Type B pancreatic cell (in vitro differentiated cells): ENCODE results near the gene AANAT. TPM values are rescaled to one million over a fixed set of nuclear protein-coding genes. Genes with fewer than 3 reads are reported as not detected.

Experiments used
- DNase-seq: peaks from one replicate; pipeline ENCODE4 v3.0.0; 2021; ENCODE audit warnings: mixed read lengths; ENCODE audit not compliant: unreplicated experiment; ENCODE audit errors: extremely low spot score
- H3K27ac Mint-ChIP-seq: 2 replicates; pipeline ENCODE4 v1.8.0; 2021; ENCODE audit warnings: mild to moderate bottlenecking, mixed read lengths
- H3K27me3 Mint-ChIP-seq: 2 replicates; pipeline ENCODE4 v1.8.0; 2021; ENCODE audit warnings: mixed read lengths
- H3K36me3 Mint-ChIP-seq: 2 replicates; pipeline ENCODE4 v1.8.0; 2021; ENCODE audit warnings: mixed read lengths
- H3K4me1 Mint-ChIP-seq: one replicate; pipeline ENCODE4 v1.8.0; 2021; ENCODE audit warnings: mixed read lengths; ENCODE audit not compliant: unreplicated experiment
- H3K4me3 Mint-ChIP-seq: 2 replicates; pipeline ENCODE4 v1.8.0; 2021; ENCODE audit warnings: mild to moderate bottlenecking, mixed read lengths
- H3K9me3 Mint-ChIP-seq: 2 replicates; pipeline ENCODE4 v1.8.0; 2021; ENCODE audit warnings: mixed read lengths
- CTCF ChIP-seq: fragments of 200-600 bp; sonication (generic); conservative IDR thresholded peaks from 2 replicates; pipeline ENCODE4 v1.5.0; 2021; ENCODE audit warnings: antibody characterized with exemption, mild to moderate bottlenecking
- total RNA-seq: library from RNA; stranded (reverse); gene quantifications from 2 replicates; pipeline ENCODE4 v1.2.1, GENCODE V29; 2021; ENCODE audit warnings: low replicate concordance

AANAT gene
- total RNA-seq, 1 donor from 2014 or later = not detected

- H3K9me3 Mint-ChIP-seq = no peaks in the 10 kb centered on the region
- H3K4me1 Mint-ChIP-seq = peaks cover 10% of the 10 kb centered on the region
- no peak for DNase-seq
- H3K36me3 Mint-ChIP-seq = no peaks in the 10 kb centered on the region
- H3K27ac Mint-ChIP-seq = no peak overlapping the region
- no peaks in the 10 kb centered on the region for H3K27me3 Mint-ChIP-seq
- no peak for TF ChIP-seq CTCF
- no peak overlapping the region for H3K4me3 Mint-ChIP-seq
Measured at GRCh38 chr17:76481071-76481655, 13.8 kb downstream of the AANAT start.

GRCh38 chr17:76484228-76484725, 16.9 kb downstream of the AANAT start:
- no peak for TF ChIP-seq CTCF
- Mint-ChIP-seq H3K9me3 (no peaks in the 10 kb centered on the region), H3K27ac (no peak overlapping the region), H3K4me1 (peaks cover 10% of the 10 kb centered on the region), H3K4me3 (no peak overlapping the region), H3K27me3 (no peaks in the 10 kb centered on the region), H3K36me3 (no peaks in the 10 kb centered on the region)
- DNase-seq = no peak

- Mint-ChIP-seq H3K4me1 (peaks cover 7% of the 10 kb centered on the region), H3K27ac (peak overlapping the region; percentile 74), H3K9me3 (no peaks in the 10 kb centered on the region), H3K36me3 (no peaks in the 10 kb centered on the region), H3K27me3 (no peaks in the 10 kb centered on the region), H3K4me3 (no peak overlapping the region)
- TF ChIP-seq CTCF = no peak
- DNase-seq = no peak
Measured at GRCh38 chr17:76485569-76485968, 18.2 kb downstream of the AANAT start.

GRCh38 chr17:76487451-76488192, 20.2 kb downstream of the AANAT start:
- no peaks in the 10 kb centered on the region for H3K9me3 Mint-ChIP-seq
- DNase-seq = no peak
- no peaks in the 10 kb centered on the region for H3K36me3 Mint-ChIP-seq
- H3K27ac Mint-ChIP-seq = no peak overlapping the region
- H3K27me3 Mint-ChIP-seq = no peaks in the 10 kb centered on the region
- TF ChIP-seq CTCF = no peak
- no peak overlapping the region for H3K4me3 Mint-ChIP-seq
- peaks cover 7% of the 10 kb centered on the region for H3K4me1 Mint-ChIP-seq

GRCh38 chr17:76490112-76490710, 22.8 kb downstream of the AANAT start:
- Mint-ChIP-seq H3K9me3 (no peaks in the 10 kb centered on the region), H3K4me3 (no peak overlapping the region), H3K27ac (peak overlapping the region; percentile 27), H3K27me3 (no peaks in the 10 kb centered on the region), H3K4me1 (peaks cover 11% of the 10 kb centered on the region), H3K36me3 (no peaks in the 10 kb centered on the region)
- DNase-seq = no peak
- TF ChIP-seq CTCF = no peak
